K562 (cell line): ENCODE results near the gene ADK. TPM values are rescaled to one million over a fixed set of nuclear protein-coding genes. Genes with fewer than 3 reads are reported as not detected.

Experiments
- ATAC-seq: fragments of 200-7000 bp; cut with Tn5 transposase; 3 replicates; pipeline ENCODE4 v1.9.1; 2020; ENCODE audit warnings: moderate library complexity
- BruUV-seq: library from RNA; stranded (reverse); fragments of 400-500 nt; replicated peaks from 2 replicates; lab custom pipeline; 2021; lab: Mats Ljungman, UMichigan
- CTCF ChIA-PET: fragments of 300-600 bp; formaldehyde crosslinking; extraction: SDS; loops from one replicate; lab custom pipeline; 2021; ENCODE audit warnings: low intra/inter-chr PET ratio; lab: Yijun Ruan, JAX
- POLR2A ChIA-PET: fragments of 300-600, 350-650 bp; sonication (Branson Sonifier 250); formaldehyde crosslinking; extraction: SDS; loops from one replicate; lab custom pipeline; 2021; ENCODE audit warnings: antibody characterized with exemption, inconsistent platforms; lab: Yijun Ruan, JAX
- DNase-seq, 4 experiments: peaks; one replicate each; pipeline versions ENCODE4 v3.0.0 to v3.0.0-alpha.2; 2011 to 2018; ENCODE audit warnings: low spot score in 3 of 4, mixed read lengths in 3 of 4; ENCODE audit errors: extremely low read depth in 1 of 4
- FAIRE-seq: peaks from 2 replicates; lab custom pipeline; 2011; peaks lifted over from hg19 to GRCh38; lab: Jason Lieb, UNC
- H2AFZ ChIP-seq: 2 replicates; pipeline ENCODE4 v1.6.0; 2011; ENCODE audit warnings: low read depth, low read length, control low read depth, inconsistent platforms
- H3K27ac ChIP-seq: fragments of 200-600 bp; 3 replicates; pipeline ENCODE4 v1.8.0; 2011; ENCODE audit warnings: low read depth, mild to moderate bottlenecking, control low read depth, inconsistent platforms, low read length, moderate library complexity, mixed read lengths; ENCODE audit errors: extremely low read depth
- H3K27me3 ChIP-seq, 2 experiments: fragments of 300-600 bp in 1 of 2; 2 replicates in 1 of 2; 3 replicates in 1 of 2; pipeline versions ENCODE4 v1.6.0 to v1.8.0; 2011; ENCODE audit warnings: inconsistent platforms in 2 of 2, low read length in 2 of 2, mild to moderate bottlenecking in 1 of 2, mixed read lengths in 1 of 2, moderate library complexity in 1 of 2; ENCODE audit not compliant: control insufficient read depth in 2 of 2, insufficient read depth in 2 of 2
- H3K36me3 ChIP-seq: fragments of 300-600 bp; 3 replicates; pipeline ENCODE4 v1.8.0; 2011; ENCODE audit warnings: mild to moderate bottlenecking, low read length, inconsistent platforms; ENCODE audit not compliant: control insufficient read depth, insufficient read depth
- H3K4me1 ChIP-seq, 2 experiments: fragments of 200-600 bp in 1 of 2; replicated peaks in 1 of 2; 2 replicates in 1 of 2; 3 replicates in 1 of 2; pipeline versions ENCODE4 v1.5.1 to v1.8.0; 2011; ENCODE audit warnings: inconsistent platforms in 2 of 2, low read length in 2 of 2, mild to moderate bottlenecking in 1 of 2, mixed read lengths in 1 of 2, moderate library complexity in 1 of 2; ENCODE audit not compliant: control insufficient read depth in 2 of 2, insufficient read depth in 2 of 2
- H3K4me2 ChIP-seq: 2 replicates; pipeline ENCODE4 v1.6.1; 2011; ENCODE audit warnings: low read length, control low read depth, inconsistent platforms, mixed read lengths; ENCODE audit not compliant: insufficient read depth
- H3K4me3 ChIP-seq: fragments of 200-600 bp; sonication (generic), shearing (Covaris generic); 2 replicates; pipeline ENCODE4 v1.5.1; 2016; ENCODE audit warnings: control low read depth, inconsistent platforms
- H3K79me2 ChIP-seq: fragments of 200-600 bp; 3 replicates; pipeline ENCODE4 v1.8.0; 2011; ENCODE audit warnings: low read length, inconsistent platforms; ENCODE audit not compliant: control insufficient read depth, insufficient read depth
- H3K9ac ChIP-seq, 2 experiments: 2 replicates each; pipeline versions ENCODE4 v1.6.0 to v1.6.1; 2011; ENCODE audit warnings: low read depth in 2 of 2, low read length in 2 of 2, control low read depth in 1 of 2, inconsistent platforms in 1 of 2, mild to moderate bottlenecking in 1 of 2, mixed read lengths in 1 of 2; ENCODE audit not compliant: insufficient read depth in 1 of 2
- H3K9me1 ChIP-seq: one replicate; pipeline ENCODE4 v1.6.0; 2011; ENCODE audit warnings: inconsistent platforms, mild to moderate bottlenecking, low read length, moderate library complexity; ENCODE audit not compliant: control insufficient read depth, insufficient read depth
- H3K9me3 ChIP-seq: replicated peaks from 2 replicates; pipeline ENCODE4 v1.5.1; 2011; ENCODE audit warnings: low read depth, low read length, inconsistent platforms; ENCODE audit not compliant: control insufficient read depth, insufficient read depth
- H4K20me1 ChIP-seq: replicated peaks from 2 replicates; pipeline ENCODE4 v1.6.1; 2011; ENCODE audit warnings: low read length, inconsistent platforms, mixed read lengths; ENCODE audit not compliant: control insufficient read depth, insufficient read depth
- CXXC5 ChIP-seq: fragments of 250-450 bp; sonication (Bioruptor Pico); IDR thresholded peaks from 2 replicates; pipeline ENCODE4 v1.8.0; 2022; ENCODE audit warnings: inconsistent platforms, mild to moderate bottlenecking, moderate library complexity
- GABPA ChIP-seq: fragments of 200-800 bp; sonication (Bioruptor generic); conservative IDR thresholded peaks from 2 replicates; pipeline ENCODE4 v1.6.1; 2016; ENCODE audit warnings: low read depth, missing genetic modification characterization, missing compliant biosample characterization
- GABPB2 ChIP-seq: fragments of 250-450 bp; sonication (Bioruptor Pico); conservative IDR thresholded peaks from 2 replicates; pipeline ENCODE4 v1.5.1; 2021; ENCODE audit warnings: mild to moderate bottlenecking
- PML ChIP-seq: IDR thresholded peaks from 2 replicates; pipeline ENCODE4 v1.6.1; 2012; ENCODE audit warnings: low read length, inconsistent platforms
- ZNF766 ChIP-seq: fragments of 200-800 bp; sonication (Bioruptor generic); conservative IDR thresholded peaks from 2 replicates; pipeline ENCODE4 v1.6.1; 2016; ENCODE audit warnings: missing genetic modification characterization, missing compliant biosample characterization
- WGBS: fragments of 100-300 bp; shearing (Covaris generic); methylation state at CpG from one replicate; pipeline ENCODE4 v1.1.6; 2016; ENCODE audit warnings: low coverage, mixed read lengths; ENCODE audit not compliant: insufficient coverage; ENCODE audit errors: missing lambda C conversion rate; 5-methylcytosine and 5-hydroxymethylcytosine counted together
- in situ Hi-C: fragments of 300-500 bp; cut with MboI; formaldehyde crosslinking; loops from 4 replicates; pipeline ENCODE4 v1.15.0; 2018; ENCODE audit warnings: inconsistent platforms, mixed read lengths
- intact Hi-C: fragments of 100-400 bp; cut with micrococcal nuclease; formaldehyde crosslinking; loops from 2 replicates; pipeline ENCODE4 v1.14.2; 2022
- polyA plus RNA-seq, 8 experiments: library from polyadenylated mRNA; depleted of rRNA in 4 of 8; stranded (reverse) in 5 of 8; unstranded in 3 of 8; fragments of >200 nt; fragmentation: Nextera tagmentation in 2 of 8; fragmentation: Illumina TruSeq in 1 of 8; extraction: Ambion mirVana in 2 of 8; extraction: Trizol in 1 of 8; gene quantifications; 2 replicates each; pipeline versions ENCODE4 v1.2.1 to v1.2.3, GENCODE V29; 2011 to 2014; ENCODE audit warnings: inconsistent platforms in 1 of 8, missing spikeins in 1 of 8
- total RNA-seq, 7 experiments: library from RNA; depleted of rRNA in 6 of 7; stranded (reverse); fragments of >200 nt in 6 of 7; fragmentation: Illumina TruSeq in 2 of 7; extraction: Trizol in 2 of 7; gene quantifications; 2 replicates each; pipeline versions ENCODE4 v1.2.1 to v1.2.3, GENCODE V29; 2011 to 2021; ENCODE audit warnings: low replicate concordance in 1 of 7
- TF ChIP-seq, protein P1 (sequence below), 3 experiments: IDR thresholded peaks in 2 of 3; conservative IDR thresholded peaks in 1 of 3; 2 replicates each; pipeline ENCODE4 v1.5.1; 2011 to 2012; ENCODE audit warnings: low read length in 3 of 3, mild to moderate bottlenecking in 3 of 3, control low read depth in 2 of 3, improper control_type of control experiment in 1 of 3, inconsistent platforms in 1 of 3, low read depth in 1 of 3, mixed read lengths in 1 of 3, moderate library complexity in 1 of 3; ENCODE audit not compliant: insufficient read depth in 2 of 3
- TF ChIP-seq, protein P2 (sequence below): fragments of 450-650 bp; IDR thresholded peaks from 2 replicates; pipeline ENCODE4 v1.6.1; 2016
- TF ChIP-seq, protein P3 (sequence below): fragments of 450-650 bp; IDR thresholded peaks from 2 replicates; pipeline ENCODE4 v1.6.1; 2017; ENCODE audit warnings: antibody characterized with exemption, mild to moderate bottlenecking
- TF ChIP-seq, protein P4 (sequence below): fragments of 250-450 bp; sonication (Bioruptor Pico); IDR thresholded peaks from 2 replicates; pipeline ENCODE4 v1.4.0; 2020

Gene ADK
- total and polyA plus RNA-seq, 9 of the 15 experiments (the other 6 are each of a cell fraction or from before 2014, with no cell fraction given): 54.2 to 97.8 (median 73.6) TPM

DNA sequence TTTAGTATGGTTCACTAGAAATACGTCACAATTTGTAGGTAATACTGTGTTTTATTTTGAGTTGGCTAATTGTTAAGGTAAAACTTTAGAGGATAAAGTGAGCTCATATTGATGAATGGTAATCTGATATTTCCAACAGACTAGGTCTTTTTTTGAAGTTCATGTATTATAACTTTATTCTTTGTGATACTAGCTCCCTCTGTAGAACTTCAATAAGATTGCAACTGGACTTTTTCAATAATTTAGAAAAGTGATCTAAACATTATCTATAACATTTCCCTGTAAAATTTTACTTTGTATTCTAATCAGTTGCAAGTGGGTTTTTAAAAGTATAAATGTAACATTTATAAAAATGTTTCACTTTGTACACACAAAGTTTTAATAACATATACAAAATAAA, 83.5 kb downstream of the ADK start (continued):
- TF ChIP-seq, protein P1, sequence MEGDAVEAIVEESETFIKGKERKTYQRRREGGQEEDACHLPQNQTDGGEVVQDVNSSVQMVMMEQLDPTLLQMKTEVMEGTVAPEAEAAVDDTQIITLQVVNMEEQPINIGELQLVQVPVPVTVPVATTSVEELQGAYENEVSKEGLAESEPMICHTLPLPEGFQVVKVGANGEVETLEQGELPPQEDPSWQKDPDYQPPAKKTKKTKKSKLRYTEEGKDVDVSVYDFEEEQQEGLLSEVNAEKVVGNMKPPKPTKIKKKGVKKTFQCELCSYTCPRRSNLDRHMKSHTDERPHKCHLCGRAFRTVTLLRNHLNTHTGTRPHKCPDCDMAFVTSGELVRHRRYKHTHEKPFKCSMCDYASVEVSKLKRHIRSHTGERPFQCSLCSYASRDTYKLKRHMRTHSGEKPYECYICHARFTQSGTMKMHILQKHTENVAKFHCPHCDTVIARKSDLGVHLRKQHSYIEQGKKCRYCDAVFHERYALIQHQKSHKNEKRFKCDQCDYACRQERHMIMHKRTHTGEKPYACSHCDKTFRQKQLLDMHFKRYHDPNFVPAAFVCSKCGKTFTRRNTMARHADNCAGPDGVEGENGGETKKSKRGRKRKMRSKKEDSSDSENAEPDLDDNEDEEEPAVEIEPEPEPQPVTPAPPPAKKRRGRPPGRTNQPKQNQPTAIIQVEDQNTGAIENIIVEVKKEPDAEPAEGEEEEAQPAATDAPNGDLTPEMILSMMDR (IDR thresholded peaks at IDR 0.05 in 2 of 3, conservative IDR thresholded peaks at IDR 0.05 in 1 of 3; ENCODE audit: insufficient read depth in 2 of 3, low read depth in 1 of 3, low read length in 3 of 3): peak in 1 of 3 experiments; percentile 64; a peak in 2 of 6 replicates
- TF ChIP-seq, all 486 proteins: peak for 5

DNA sequence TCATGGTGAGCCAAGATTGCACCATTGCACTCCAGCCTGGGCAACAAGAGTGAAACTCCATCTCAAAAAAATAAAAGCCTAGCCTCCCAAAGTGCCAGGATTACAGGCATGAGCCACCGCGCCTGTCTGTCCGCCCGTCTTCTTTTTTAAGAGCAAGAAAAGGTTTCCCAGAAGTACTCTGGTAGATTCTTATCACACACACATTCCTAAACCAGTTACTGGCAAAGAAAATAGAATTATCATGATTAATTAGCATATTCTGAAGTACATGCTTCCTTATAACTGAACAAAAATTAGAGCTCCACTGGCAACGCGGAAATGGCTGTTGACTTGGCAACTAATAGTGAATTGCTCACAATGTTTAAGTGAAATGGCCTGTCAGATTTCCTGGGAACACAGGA, 87.0 kb downstream of the ADK start:
- Histone ChIP-seq H3K4me3 (no peak overlapping the region), H3K9me1 (no peaks in the 10 kb centered on the region), H3K36me3 (peaks cover 11% of the 10 kb centered on the region; the same call in 2 of the 3 replicates), H4K20me1 (no peaks in the 10 kb centered on the region), H2AFZ (peak overlapping the region; percentile 37; the same call in 1 of the 2 replicates), H3K27ac (peak overlapping the region; percentile 37; the same call in 1 of the 3 replicates), H3K27me3 (no peaks in the 10 kb centered on the region), H3K9me3 (no peaks in the 10 kb centered on the region), H3K4me1 (peaks cover 10 to 27% of the 10 kb centered on the region in 2 experiments), H3K4me2 (peak overlapping the region; percentile 23; the same call in 1 of the 2 replicates), H3K9ac (no peak overlapping the region), H3K79me2 (peaks cover 26% of the 10 kb centered on the region)
- CTCF ChIA-PET: interaction anchor here (0.6 kb wide), 1 partner anchor 591 kb away, joined by 3 read pairs; no protein-coding TSS in a partner anchor
- WGBS: 18% methylated on average over 6 of the region's 6 CpGs
- DNase-seq (peak in 1 of 4 experiments; percentile 29), ATAC-seq (peak; percentile 9; the same call in 2 of the 3 replicates), FAIRE-seq (no peak)
- BruUV-seq: no TSS peak
- POLR2A ChIA-PET: no interaction called here
- intact Hi-C loops: loop anchor here (5.0 kb wide), 1 partner anchor 351 kb away; no protein-coding TSS in a partner anchor
- in situ Hi-C loops: loop anchor here (10.0 kb wide), 1 partner anchor 353 kb away; no protein-coding TSS in a partner anchor
- TF ChIP-seq PML (no peak), CXXC5 (CRISPR knock-in tag) (0 out of 2 replicates have a peak, but pooled peaks have one; percentile 27), GABPA (tag) (peak; percentile 14; the same call in 1 of the 2 replicates), GABPB2 (CRISPR knock-in tag) (no peak), ZNF766 (CRISPR knock-in tag) (peak; percentile 42)
- TF ChIP-seq, protein P2, sequence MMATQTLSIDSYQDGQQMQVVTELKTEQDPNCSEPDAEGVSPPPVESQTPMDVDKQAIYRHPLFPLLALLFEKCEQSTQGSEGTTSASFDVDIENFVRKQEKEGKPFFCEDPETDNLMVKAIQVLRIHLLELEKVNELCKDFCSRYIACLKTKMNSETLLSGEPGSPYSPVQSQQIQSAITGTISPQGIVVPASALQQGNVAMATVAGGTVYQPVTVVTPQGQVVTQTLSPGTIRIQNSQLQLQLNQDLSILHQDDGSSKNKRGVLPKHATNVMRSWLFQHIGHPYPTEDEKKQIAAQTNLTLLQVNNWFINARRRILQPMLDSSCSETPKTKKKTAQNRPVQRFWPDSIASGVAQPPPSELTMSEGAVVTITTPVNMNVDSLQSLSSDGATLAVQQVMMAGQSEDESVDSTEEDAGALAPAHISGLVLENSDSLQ: peak; percentile 19; the same call in 1 of the 2 replicates
- TF ChIP-seq, protein P3, sequence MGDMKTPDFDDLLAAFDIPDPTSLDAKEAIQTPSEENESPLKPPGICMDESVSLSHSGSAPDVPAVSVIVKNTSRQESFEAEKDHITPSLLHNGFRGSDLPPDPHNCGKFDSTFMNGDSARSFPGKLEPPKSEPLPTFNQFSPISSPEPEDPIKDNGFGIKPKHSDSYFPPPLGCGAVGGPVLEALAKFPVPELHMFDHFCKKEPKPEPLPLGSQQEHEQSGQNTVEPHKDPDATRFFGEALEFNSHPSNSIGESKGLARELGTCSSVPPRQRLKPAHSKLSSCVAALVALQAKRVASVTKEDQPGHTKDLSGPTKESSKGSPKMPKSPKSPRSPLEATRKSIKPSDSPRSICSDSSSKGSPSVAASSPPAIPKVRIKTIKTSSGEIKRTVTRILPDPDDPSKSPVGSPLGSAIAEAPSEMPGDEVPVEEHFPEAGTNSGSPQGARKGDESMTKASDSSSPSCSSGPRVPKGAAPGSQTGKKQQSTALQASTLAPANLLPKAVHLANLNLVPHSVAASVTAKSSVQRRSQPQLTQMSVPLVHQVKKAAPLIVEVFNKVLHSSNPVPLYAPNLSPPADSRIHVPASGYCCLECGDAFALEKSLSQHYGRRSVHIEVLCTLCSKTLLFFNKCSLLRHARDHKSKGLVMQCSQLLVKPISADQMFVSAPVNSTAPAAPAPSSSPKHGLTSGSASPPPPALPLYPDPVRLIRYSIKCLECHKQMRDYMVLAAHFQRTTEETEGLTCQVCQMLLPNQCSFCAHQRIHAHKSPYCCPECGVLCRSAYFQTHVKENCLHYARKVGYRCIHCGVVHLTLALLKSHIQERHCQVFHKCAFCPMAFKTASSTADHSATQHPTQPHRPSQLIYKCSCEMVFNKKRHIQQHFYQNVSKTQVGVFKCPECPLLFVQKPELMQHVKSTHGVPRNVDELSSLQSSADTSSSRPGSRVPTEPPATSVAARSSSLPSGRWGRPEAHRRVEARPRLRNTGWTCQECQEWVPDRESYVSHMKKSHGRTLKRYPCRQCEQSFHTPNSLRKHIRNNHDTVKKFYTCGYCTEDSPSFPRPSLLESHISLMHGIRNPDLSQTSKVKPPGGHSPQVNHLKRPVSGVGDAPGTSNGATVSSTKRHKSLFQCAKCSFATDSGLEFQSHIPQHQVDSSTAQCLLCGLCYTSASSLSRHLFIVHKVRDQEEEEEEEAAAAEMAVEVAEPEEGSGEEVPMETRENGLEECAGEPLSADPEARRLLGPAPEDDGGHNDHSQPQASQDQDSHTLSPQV: peak; percentile 49; the same call in 1 of the 2 replicates
- TF ChIP-seq, protein P4, sequence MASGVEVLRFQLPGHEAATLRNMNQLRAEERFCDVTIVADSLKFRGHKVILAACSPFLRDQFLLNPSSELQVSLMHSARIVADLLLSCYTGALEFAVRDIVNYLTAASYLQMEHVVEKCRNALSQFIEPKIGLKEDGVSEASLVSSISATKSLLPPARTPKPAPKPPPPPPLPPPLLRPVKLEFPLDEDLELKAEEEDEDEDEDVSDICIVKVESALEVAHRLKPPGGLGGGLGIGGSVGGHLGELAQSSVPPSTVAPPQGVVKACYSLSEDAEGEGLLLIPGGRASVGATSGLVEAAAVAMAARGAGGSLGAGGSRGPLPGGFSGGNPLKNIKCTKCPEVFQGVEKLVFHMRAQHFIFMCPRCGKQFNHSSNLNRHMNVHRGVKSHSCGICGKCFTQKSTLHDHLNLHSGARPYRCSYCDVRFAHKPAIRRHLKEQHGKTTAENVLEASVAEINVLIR (CRISPR knock-in tag): no peak
